ENCODE measurements around the gene CACNA2D3. TPM values are rescaled to one million over a fixed set of nuclear protein-coding genes. Genes with fewer than 3 reads are reported as not detected.

The CACNA2D3 gene
- total RNA-seq, 6 donors from 2014 or later: 2.9 to 16.8 (median 4.9) TPM

- no peak for DNase-seq
- 55 to 60% methylated on average over 2 of the region's 2 CpGs for WGBS, 2 donors
- no peak for ATAC-seq (ENCODE audit: low FRiP score in 2 of 2)
These were observed 569.0 kb downstream of the CACNA2D3 start for GRCh38 chr3:54691289-54691771.

GRCh38 chr3:54696313-54696712 is 574.0 kb downstream of the CACNA2D3 start:
- Histone ChIP-seq H3K27me3 (no peaks in the 10 kb centered on the region), H3K9me3 (no peaks in the 10 kb centered on the region), H3K4me3 (no peak overlapping the region), H3K36me3 (no peaks in the 10 kb centered on the region), H3K27ac (no peak overlapping the region), H3K4me1 (no peaks in the 10 kb centered on the region)
- 25 to 35% methylated on average over 3 of the region's 3 CpGs for WGBS, 2 donors
- DNase-seq (no peak), ATAC-seq (ENCODE audit: low FRiP score in 2 of 2) (no peak)
- TF ChIP-seq POLR2AphosphoS5 (IDR thresholded peaks at IDR 0.05): no peak

More at GRCh38 chr3:54691289-54691771, 569.0 kb downstream of the CACNA2D3 start:
- H3K9me3 ChIP-seq: no peaks in the 10 kb centered on the region
- H3K27ac ChIP-seq: no peak overlapping the region
- no peaks in the 10 kb centered on the region for H3K4me1 ChIP-seq
- no peaks in the 10 kb centered on the region for H3K36me3 ChIP-seq
- no peak overlapping the region for H3K4me3 ChIP-seq
- TF ChIP-seq POLR2A (IDR thresholded peaks at IDR 0.05): no peak
- no peak for TF ChIP-seq EP300 (IDR thresholded peaks at IDR 0.05)
- TF ChIP-seq CTCF (IDR thresholded peaks at IDR 0.05): no peak
- no peak for TF ChIP-seq POLR2AphosphoS5 (IDR thresholded peaks at IDR 0.05)
- no peaks in the 10 kb centered on the region for H3K27me3 ChIP-seq

GRCh38 chr3:54698054-54698453 is 575.7 kb downstream of the CACNA2D3 start:
- WGBS, 2 donors: 69 to 82% methylated on average over 1 of the region's 1 CpG
- H3K4me1 ChIP-seq: no peaks in the 10 kb centered on the region
- H3K9me3 ChIP-seq: no peaks in the 10 kb centered on the region
- ATAC-seq (ENCODE audit: low FRiP score in 2 of 2): no peak
- H3K27me3 ChIP-seq: no peaks in the 10 kb centered on the region
- no peak overlapping the region for H3K27ac ChIP-seq
- no peak for DNase-seq
- TF ChIP-seq POLR2A (IDR thresholded peaks at IDR 0.05) (no peak), CTCF (IDR thresholded peaks at IDR 0.05) (no peak), EP300 (IDR thresholded peaks at IDR 0.05) (no peak), POLR2AphosphoS5 (IDR thresholded peaks at IDR 0.05) (no peak)
- no peaks in the 10 kb centered on the region for H3K36me3 ChIP-seq
- no peak overlapping the region for H3K4me3 ChIP-seq

- ATAC-seq (ENCODE audit: low FRiP score in 2 of 2): no peak
These were observed 581.6 kb downstream of the CACNA2D3 start for GRCh38 chr3:54703923-54704322.

GRCh38 chr3:54705730-54706129 is 583.4 kb downstream of the CACNA2D3 start:
- no peaks in the 10 kb centered on the region for H3K27me3 ChIP-seq
- no peak overlapping the region for H3K27ac ChIP-seq
- DNase-seq: no peak
- TF ChIP-seq POLR2AphosphoS5 (IDR thresholded peaks at IDR 0.05) (no peak), POLR2A (IDR thresholded peaks at IDR 0.05) (no peak), EP300 (IDR thresholded peaks at IDR 0.05) (no peak), CTCF (IDR thresholded peaks at IDR 0.05) (no peak)
- H3K4me1 ChIP-seq: no peaks in the 10 kb centered on the region
- ATAC-seq (ENCODE audit: low FRiP score in 2 of 2): no peak
- H3K9me3 ChIP-seq: no peaks in the 10 kb centered on the region
- WGBS, 2 donors: 51 to 91% methylated on average over 3 of the region's 3 CpGs
- H3K4me3 ChIP-seq: no peak overlapping the region
- H3K36me3 ChIP-seq: no peaks in the 10 kb centered on the region

More at GRCh38 chr3:54703923-54704322, 581.6 kb downstream of the CACNA2D3 start:
- 79 to 87% methylated on average over 1 of the region's 1 CpG for WGBS, 2 donors
- Histone ChIP-seq H3K27ac (no peak overlapping the region), H3K27me3 (no peaks in the 10 kb centered on the region), H3K9me3 (no peaks in the 10 kb centered on the region), H3K4me3 (no peak overlapping the region), H3K36me3 (no peaks in the 10 kb centered on the region), H3K4me1 (no peaks in the 10 kb centered on the region)
- no peak for TF ChIP-seq CTCF (IDR thresholded peaks at IDR 0.05)
- TF ChIP-seq POLR2AphosphoS5 (IDR thresholded peaks at IDR 0.05): no peak
- no peak for TF ChIP-seq POLR2A (IDR thresholded peaks at IDR 0.05)
- TF ChIP-seq EP300 (IDR thresholded peaks at IDR 0.05): no peak
- no peak for DNase-seq

All from upper lobe of left lung (tissue), 6 donors.